ENCODE results near the gene BBOX1.

DNA sequence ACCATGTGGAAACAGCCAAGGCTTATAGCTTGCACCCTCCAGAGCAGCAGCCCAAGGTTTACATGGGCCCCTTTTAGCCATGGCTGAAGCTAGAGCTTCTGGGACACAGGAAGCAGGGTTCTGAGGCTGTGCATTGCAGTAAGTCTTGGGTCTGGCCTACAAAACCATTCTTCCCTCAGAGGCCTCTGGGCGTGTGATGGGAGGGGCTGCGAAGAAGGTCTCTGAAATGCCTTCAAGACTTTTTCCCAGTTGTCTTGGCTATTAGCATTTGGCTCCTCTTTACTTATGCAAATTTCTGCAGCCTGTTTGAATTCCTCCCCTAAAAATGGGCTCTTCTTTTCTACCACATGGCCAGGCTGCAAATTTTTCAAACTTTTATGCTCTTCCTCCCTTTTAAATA lies 109.5 kb downstream of the BBOX1 start:
- no peak for TF ChIP-seq TCF12 (IDR thresholded peaks at IDR 0.05; ENCODE audit: low read depth)
- TF ChIP-seq REST (IDR thresholded peaks at IDR 0.05; ENCODE audit: low read depth) = no peak
- TF ChIP-seq CREB1 (IDR thresholded peaks at IDR 0.05; ENCODE audit: low read depth) = no peak
- no peak for TF ChIP-seq FOXM1 (IDR thresholded peaks at IDR 0.05; ENCODE audit: borderline replicate concordance, low read depth)
- TF ChIP-seq EP300 (IDR thresholded peaks at IDR 0.05; ENCODE audit: borderline replicate concordance) = no peak
- no peak for TF ChIP-seq YY1 (IDR thresholded peaks at IDR 0.05; ENCODE audit: low read depth)
- no peak for TF ChIP-seq CEBPB (IDR thresholded peaks at IDR 0.05)

Data from Ishikawa (cell line).